Keratinocyte (primary cell): ENCODE measurements around the gene SLCO3A1. TPM values are rescaled to one million over a fixed set of nuclear protein-coding genes. Genes with fewer than 3 reads are reported as not detected.

ENCODE experiments used
- DNase-seq: peaks from one replicate; pipeline ENCODE4 v3.0.0-alpha.2; 2011; ENCODE audit warnings: low read depth, missing footprints, low spot score
- FAIRE-seq: peaks from 2 replicates; lab custom pipeline; 2011; peaks lifted over from hg19 to GRCh38; lab: Jason Lieb, UNC
- H2AFZ ChIP-seq: 2 replicates; pipeline ENCODE4 v1.6.0; 2012; ENCODE audit warnings: low read length, control low read depth, inconsistent platforms; ENCODE audit not compliant: control insufficient read depth
- H3K27ac ChIP-seq: 2 replicates; pipeline ENCODE4 v1.5.1; 2011; ENCODE audit warnings: low read length; ENCODE audit not compliant: control insufficient read depth, insufficient read depth
- H3K27me3 ChIP-seq: 3 replicates; pipeline ENCODE4 v1.6.0; 2011; ENCODE audit warnings: low read length; ENCODE audit not compliant: control insufficient read depth, insufficient read depth; ENCODE audit errors: extremely low read depth
- H3K36me3 ChIP-seq, 2 experiments: 2 replicates in 1 of 2; 3 replicates in 1 of 2; pipeline ENCODE4 v1.5.1; 2011; ENCODE audit warnings: low read length in 2 of 2, mild to moderate bottlenecking in 1 of 2; ENCODE audit not compliant: control insufficient read depth in 2 of 2, insufficient read depth in 2 of 2; ENCODE audit errors: extremely low read depth in 1 of 2
- H3K4me1 ChIP-seq: 3 replicates; pipeline ENCODE4 v1.5.1; 2011; ENCODE audit warnings: low read length; ENCODE audit not compliant: control insufficient read depth, insufficient read depth; ENCODE audit errors: extremely low read depth
- H3K4me2 ChIP-seq: 3 replicates; pipeline ENCODE4 v1.6.0; 2011; ENCODE audit warnings: low read depth, low read length; ENCODE audit not compliant: control insufficient read depth, insufficient read depth; ENCODE audit errors: extremely low read depth
- H3K4me3 ChIP-seq, 3 experiments: fragments of 200-600 bp in 1 of 3; sonication (generic) in 1 of 3; 2 replicates in 2 of 3; 3 replicates in 1 of 3; pipeline ENCODE4 v1.5.1; 2011 to 2016; ENCODE audit warnings: low read length in 3 of 3, mild to moderate bottlenecking in 3 of 3, control low read depth in 2 of 3, inconsistent platforms in 1 of 3, low read depth in 1 of 3, mixed read lengths in 1 of 3, mixed run types in 1 of 3, moderate library complexity in 1 of 3; ENCODE audit not compliant: control insufficient read depth in 2 of 3, insufficient read depth in 2 of 3; ENCODE audit errors: extremely low read depth in 1 of 3
- H3K79me2 ChIP-seq: 2 replicates; pipeline ENCODE4 v1.6.0; 2012; ENCODE audit warnings: low read length; ENCODE audit not compliant: control insufficient read depth, insufficient read depth
- H3K9ac ChIP-seq: 3 replicates; pipeline ENCODE4 v1.6.0; 2011; ENCODE audit warnings: low read length; ENCODE audit not compliant: control insufficient read depth, insufficient read depth; ENCODE audit errors: extremely low read depth
- H3K9me1 ChIP-seq: 3 replicates; pipeline ENCODE4 v1.6.0; 2011; ENCODE audit warnings: low read length; ENCODE audit not compliant: control insufficient read depth, insufficient read depth; ENCODE audit errors: extremely low read depth
- H3K9me3 ChIP-seq: 2 replicates; pipeline ENCODE4 v1.5.1; 2012; ENCODE audit warnings: low read depth, low read length; ENCODE audit not compliant: control insufficient read depth
- H4K20me1 ChIP-seq: 3 replicates; pipeline ENCODE4 v1.6.0; 2011; ENCODE audit warnings: low read length; ENCODE audit not compliant: control insufficient read depth, insufficient read depth; ENCODE audit errors: extremely low read depth
- EZH2 ChIP-seq: IDR thresholded peaks from one replicate; pipeline ENCODE4 v1.6.1; 2012; ENCODE audit warnings: inconsistent platforms, mild to moderate bottlenecking, low read length, moderate library complexity
- dilution Hi-C: fragments of 300-500 bp; cut with MboI; formaldehyde crosslinking; loops from one replicate; pipeline ENCODE4 v1.7.0; 2020; ENCODE audit warnings: low sequenced_read_pairs; ENCODE audit not compliant: extremely low pct_ligation_motif_present
- polyA plus RNA-seq, 5 experiments: library from polyadenylated mRNA; depleted of rRNA in 3 of 5; stranded (reverse) in 3 of 5; stranded (forward) in 1 of 5; unstranded in 1 of 5; fragments of >200 nt; gene quantifications; 1 replicate in 1 of 5; 2 replicates in 3 of 5; 3 replicates in 1 of 5; pipeline versions ENCODE4 v1.2.1 to v1.2.3, GENCODE V29; 2011 to 2012; ENCODE audit warnings: missing spikeins in 2 of 5, low read depth in 1 of 5, low replicate concordance in 1 of 5
- TF ChIP-seq, protein P1 (sequence below), 3 experiments: IDR thresholded peaks in 1 of 3; conservative IDR thresholded peaks in 1 of 3; optimal IDR thresholded peaks in 1 of 3; 2 replicates in 2 of 3; 3 replicates in 1 of 3; pipeline versions ENCODE3 to v1.5.1; 2011; ENCODE audit warnings: low read length in 3 of 3, mild to moderate bottlenecking in 3 of 3, moderate library complexity in 2 of 3, control low read depth in 1 of 3, inconsistent platforms in 1 of 3; ENCODE audit not compliant: insufficient read depth in 2 of 3; ENCODE audit errors: extremely low read depth in 1 of 3

Gene SLCO3A1
- polyA plus RNA-seq, 1 donor (not counting 4 experiments of a cell fraction or from before 2014, with no cell fraction given) = 21.3 TPM

DNA sequence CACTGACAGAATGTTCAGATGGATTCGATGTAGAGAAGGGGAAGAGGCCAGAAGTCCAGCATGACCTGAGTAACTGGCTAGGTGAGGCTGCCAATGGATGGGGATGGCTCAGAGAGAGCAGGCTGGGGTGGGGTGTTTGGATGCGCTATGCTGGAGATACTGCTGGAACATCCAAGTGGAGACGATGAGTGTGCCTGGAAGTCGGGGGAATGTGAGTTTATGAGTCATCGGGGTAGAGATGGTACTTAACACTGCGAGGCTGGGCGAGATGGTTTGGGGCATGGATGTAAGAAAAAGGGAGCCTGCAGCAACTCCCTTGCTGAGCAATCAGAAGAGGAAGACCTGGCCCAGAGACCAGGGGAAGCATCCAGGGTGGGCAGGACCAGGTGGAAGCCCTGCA lies 180.7 kb downstream of the SLCO3A1 start:
- Histone ChIP-seq H3K36me3 (no peaks in the 10 kb centered on the region), H3K27me3 (no peaks in the 10 kb centered on the region), H3K79me2 (peaks cover 9% of the 10 kb centered on the region), H3K4me2 (no peak overlapping the region), H2AFZ (no peak overlapping the region), H3K9ac (no peak overlapping the region), H3K4me1 (no peaks in the 10 kb centered on the region), H4K20me1 (no peaks in the 10 kb centered on the region), H3K4me3 (no peak overlapping the region), H3K27ac (no peak overlapping the region), H3K9me3 (no peaks in the 10 kb centered on the region), H3K9me1 (no peaks in the 10 kb centered on the region)
- dilution Hi-C loops = no loop called here
- TF ChIP-seq, protein P1, sequence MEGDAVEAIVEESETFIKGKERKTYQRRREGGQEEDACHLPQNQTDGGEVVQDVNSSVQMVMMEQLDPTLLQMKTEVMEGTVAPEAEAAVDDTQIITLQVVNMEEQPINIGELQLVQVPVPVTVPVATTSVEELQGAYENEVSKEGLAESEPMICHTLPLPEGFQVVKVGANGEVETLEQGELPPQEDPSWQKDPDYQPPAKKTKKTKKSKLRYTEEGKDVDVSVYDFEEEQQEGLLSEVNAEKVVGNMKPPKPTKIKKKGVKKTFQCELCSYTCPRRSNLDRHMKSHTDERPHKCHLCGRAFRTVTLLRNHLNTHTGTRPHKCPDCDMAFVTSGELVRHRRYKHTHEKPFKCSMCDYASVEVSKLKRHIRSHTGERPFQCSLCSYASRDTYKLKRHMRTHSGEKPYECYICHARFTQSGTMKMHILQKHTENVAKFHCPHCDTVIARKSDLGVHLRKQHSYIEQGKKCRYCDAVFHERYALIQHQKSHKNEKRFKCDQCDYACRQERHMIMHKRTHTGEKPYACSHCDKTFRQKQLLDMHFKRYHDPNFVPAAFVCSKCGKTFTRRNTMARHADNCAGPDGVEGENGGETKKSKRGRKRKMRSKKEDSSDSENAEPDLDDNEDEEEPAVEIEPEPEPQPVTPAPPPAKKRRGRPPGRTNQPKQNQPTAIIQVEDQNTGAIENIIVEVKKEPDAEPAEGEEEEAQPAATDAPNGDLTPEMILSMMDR (optimal IDR thresholded peaks at IDR 0.05 in 1 of 3, IDR thresholded peaks at IDR 0.05 in 1 of 3, conservative IDR thresholded peaks at IDR 0.05 in 1 of 3; ENCODE audit: extremely low read depth in 1 of 3, insufficient read depth in 2 of 3, low read length in 3 of 3) = no peak
- TF ChIP-seq EZH2 = no peak
- FAIRE-seq = no peak
- DNase-seq = no peak

DNA sequence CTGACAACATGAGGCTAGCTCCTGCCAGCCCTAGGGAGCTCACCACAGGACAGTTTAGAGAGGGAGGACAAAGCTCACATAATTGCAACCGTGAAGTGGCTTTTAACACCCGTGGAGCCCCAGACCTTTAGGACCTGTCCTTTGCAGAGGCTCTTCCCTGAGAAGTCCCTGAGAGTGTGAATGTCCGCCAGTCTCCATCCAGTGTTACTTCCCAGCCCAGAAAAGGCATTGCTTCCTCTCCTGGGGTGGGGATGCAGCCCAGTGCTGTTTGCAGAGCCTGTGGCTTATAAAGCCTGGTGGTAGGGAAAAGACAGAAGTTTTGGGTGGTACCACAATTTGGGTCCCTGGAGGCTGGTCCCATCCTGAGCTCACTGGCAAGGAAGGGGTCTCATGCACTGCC lies 182.0 kb downstream of the SLCO3A1 start:
- H3K27me3 ChIP-seq = no peaks in the 10 kb centered on the region
- dilution Hi-C loops = no loop called here
- DNase-seq (no peak), FAIRE-seq (no peak)
- H3K9me1 ChIP-seq = no peaks in the 10 kb centered on the region
- no peak overlapping the region for H3K9ac ChIP-seq
- H3K79me2 ChIP-seq = peaks cover 9% of the 10 kb centered on the region
- H3K4me2 ChIP-seq = no peak overlapping the region
- TF ChIP-seq EZH2 = no peak
- TF ChIP-seq, protein P1 (optimal IDR thresholded peaks at IDR 0.05 in 1 of 3, IDR thresholded peaks at IDR 0.05 in 1 of 3, conservative IDR thresholded peaks at IDR 0.05 in 1 of 3; ENCODE audit: extremely low read depth in 1 of 3, insufficient read depth in 2 of 3, low read length in 3 of 3) = no peak
- H3K4me1 ChIP-seq = no peaks in the 10 kb centered on the region
- no peak overlapping the region for H3K27ac ChIP-seq
- H2AFZ ChIP-seq = no peak overlapping the region
- no peaks in the 10 kb centered on the region for H3K9me3 ChIP-seq
- H4K20me1 ChIP-seq = no peaks in the 10 kb centered on the region
- no peak overlapping the region for H3K4me3 ChIP-seq
- no peaks in the 10 kb centered on the region for H3K36me3 ChIP-seq
